Body of pancreas (tissue), 4 donors: ENCODE measurements around the gene LAX1.

Experiments
- CTCF ChIP-seq, 7 experiments: fragments of 450-650 bp in 4 of 7; fragments of 200-600 bp in 3 of 7; sonication (generic) in 3 of 7; IDR thresholded peaks; one replicate each; pipeline ENCODE4 v1.5.1; 2016 to 2019; ENCODE audit warnings: antibody characterized with exemption in 7 of 7
- POLR2A ChIP-seq, 3 donors: fragments of 450-650 bp; IDR thresholded peaks; one replicate each; pipeline ENCODE4 v1.6.1; 2016; ENCODE audit warnings: antibody characterized with exemption in 3 of 3, mild to moderate bottlenecking in 2 of 3

- TF ChIP-seq POLR2A (IDR thresholded peaks at IDR 0.05): no peak
- peak in 3 of 7 experiments; percentile 10 to 25 (median 14) for TF ChIP-seq CTCF (IDR thresholded peaks at IDR 0.05)
These were observed 11.7 kb downstream of the LAX1 start for GRCh38 chr1:203776636-203777035.
